GM21576 (cell line): ENCODE measurements around the gene ARHGEF26.

Experiments used
- ATAC-seq: cut with Tn5 transposase; IDR thresholded peaks from one replicate; pipeline ENCODE4 v1.9.1; 2021; ENCODE audit warnings: mild to moderate bottlenecking, moderate library complexity; ENCODE audit not compliant: unreplicated experiment

The ARHGEF26 gene

DNA sequence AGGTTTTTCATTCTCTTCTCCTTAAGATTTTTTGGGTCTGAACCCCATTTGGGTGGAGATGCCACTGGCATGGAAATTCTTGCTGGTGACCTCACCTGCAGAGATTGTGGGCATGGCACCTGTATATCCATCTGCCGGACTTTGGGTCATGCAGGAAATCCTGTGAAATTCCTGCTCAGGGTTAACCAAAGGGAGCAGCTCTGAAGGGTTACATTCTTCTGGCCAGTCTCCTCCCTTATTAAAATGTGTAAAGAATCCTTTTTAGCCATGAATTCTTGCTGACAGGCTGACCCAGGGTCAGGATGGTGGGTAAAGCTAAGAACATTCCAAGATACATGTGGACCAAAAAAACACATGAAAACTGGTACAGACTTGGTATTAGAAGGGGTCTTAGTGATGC lies 27.4 kb downstream of the ARHGEF26 start:
- no peak for ATAC-seq

DNA sequence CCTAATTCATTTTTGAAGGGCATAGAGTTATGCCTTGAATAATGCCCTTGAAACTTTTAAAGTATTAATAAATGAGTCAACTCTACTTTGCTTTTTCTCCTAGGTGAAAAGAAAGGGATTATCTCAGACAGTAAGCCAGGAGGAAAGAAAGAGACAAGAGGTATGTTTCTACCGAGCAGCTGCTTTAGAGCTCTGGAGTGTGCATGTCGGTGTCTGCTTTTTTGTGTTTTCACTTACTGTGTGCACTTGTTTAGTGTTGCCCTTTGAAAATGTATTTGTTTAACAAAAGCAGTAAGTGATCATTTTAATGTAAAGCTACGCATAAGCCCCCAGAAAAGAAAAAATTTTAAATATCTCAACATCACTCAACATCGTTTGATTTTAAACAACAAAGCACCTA lies 28.1 kb downstream of the ARHGEF26 start:
- no peak for ATAC-seq

DNA sequence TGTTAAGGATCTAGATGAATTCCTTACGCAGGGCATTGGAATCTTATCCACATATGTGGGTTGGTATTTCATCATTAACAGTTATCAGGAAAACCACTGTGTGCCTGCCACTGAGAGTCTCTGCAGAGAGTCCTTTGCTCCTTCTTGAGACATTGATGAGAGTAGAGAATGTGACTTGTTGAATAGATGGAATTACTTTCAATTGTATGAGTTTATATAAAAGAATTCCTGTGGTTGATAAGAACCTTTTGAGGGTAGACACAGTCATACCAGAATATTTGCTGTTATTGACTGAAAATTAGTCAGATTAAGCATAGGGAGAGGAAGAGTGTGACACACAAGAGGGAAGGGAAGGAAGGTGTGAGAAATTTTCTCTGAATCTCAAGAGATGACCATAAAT lies 30.8 kb downstream of the ARHGEF26 start:
- ATAC-seq, result no peak

DNA sequence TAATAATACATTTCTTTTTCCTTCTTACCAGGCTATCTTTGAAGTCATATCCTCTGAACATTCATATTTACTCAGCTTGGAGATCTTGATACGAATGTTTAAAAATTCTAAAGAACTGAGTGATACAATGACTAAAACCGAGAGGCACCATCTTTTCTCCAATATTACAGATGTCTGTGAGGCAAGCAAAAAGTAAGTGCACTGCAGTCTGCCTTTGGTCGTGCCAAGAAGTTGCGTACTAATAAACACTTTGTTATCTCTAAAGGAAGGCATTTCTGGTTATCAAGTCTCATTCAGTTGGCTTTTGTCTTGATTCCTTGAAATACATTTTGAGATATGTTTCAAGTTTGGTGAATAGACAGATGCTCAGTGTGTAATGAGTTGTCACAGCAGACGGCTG lies 31.6 kb downstream of the ARHGEF26 start:
- no peak for ATAC-seq

DNA sequence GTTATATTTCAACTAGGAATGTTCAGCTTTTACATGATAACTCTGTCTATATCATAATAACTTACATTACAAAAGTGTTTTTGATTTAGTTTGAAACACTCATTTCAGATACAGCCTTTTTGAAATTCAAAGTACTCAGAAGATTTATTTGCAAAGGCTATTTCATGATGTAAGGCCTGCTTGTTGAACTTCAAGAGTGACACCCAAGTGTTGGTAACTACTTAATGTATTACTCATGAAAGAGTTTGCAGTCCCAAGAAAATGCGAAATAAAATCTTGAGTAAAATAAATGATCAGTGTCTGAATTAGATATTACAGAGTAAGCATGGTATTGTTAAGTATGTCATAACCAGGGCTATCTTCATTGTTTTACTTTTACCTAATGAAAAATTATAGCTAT lies 35.3 kb downstream of the ARHGEF26 start:
- no peak for ATAC-seq

DNA sequence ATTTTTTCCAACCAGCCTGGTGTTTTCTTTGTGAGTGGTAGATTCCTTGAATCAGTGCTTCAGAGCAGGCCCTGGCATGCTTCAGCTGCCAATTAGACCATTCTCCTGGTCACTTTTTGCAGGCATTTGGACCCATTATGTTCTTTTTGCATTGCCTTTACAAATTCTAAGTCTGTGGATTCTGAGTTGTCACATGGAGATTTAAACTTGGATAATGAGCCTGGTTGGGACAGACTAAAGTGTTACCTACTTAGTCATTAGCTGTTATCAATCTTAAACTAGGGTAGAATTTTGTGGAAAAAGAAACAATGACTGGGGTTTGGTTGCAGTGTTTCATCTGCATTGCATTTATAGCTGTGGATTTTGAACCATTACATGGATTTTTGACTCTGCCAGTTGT lies 40.6 kb downstream of the ARHGEF26 start:
- ATAC-seq, result no peak

DNA sequence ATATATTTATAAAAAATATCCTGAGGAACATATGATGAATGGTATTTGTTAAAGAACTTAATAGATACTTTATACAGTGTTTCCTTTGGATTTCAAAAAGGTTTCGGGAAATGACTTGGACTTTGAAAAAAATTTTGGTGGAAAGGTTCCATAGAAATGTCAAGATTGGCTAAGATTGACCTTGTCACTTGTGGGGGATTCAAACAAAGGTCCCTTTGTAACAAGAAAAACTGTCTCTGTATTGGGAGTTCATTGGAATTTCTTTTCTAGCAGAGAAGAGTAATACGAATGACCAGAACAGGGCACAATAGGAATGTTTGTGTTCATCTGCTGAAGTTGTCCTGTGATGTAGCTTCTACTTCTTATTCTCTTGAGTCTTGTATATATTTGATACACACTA lies 43.2 kb downstream of the ARHGEF26 start:
- no peak for ATAC-seq

DNA sequence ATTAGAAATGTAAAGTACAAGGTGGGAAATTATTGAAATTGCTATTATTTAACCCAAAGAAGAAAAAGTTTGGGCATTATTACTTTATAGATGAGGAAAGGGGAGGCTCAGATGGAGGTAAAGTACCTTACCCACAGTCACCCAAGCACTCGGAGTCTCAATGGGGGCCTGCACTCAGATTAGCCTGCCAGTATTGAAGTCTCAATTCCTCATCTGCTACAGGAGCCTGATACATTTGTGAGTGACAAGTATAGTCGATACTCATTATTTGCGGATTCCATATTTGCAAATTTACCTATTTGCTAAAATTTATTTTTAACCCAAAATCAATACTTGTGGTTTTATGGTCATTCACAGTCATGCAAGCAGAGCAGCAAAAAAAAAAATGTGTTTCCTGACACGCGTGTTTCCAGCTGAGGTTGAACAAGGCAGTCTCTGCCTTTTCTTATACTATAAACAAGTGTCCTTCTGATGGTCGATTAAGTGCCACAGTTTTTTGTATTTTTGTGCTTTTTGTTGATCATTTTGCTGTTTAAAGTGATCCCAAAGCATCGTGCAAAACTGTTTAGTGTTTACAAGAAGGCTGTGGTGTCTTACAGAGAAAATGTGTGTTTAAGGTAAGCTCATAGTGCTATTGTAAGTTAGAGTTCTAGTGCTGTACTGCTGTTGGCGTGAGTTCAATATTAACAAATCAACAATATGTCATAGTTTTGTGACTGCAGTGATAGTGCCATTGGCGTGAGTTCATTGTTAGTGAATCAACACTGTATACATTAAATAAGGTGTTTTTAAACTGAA lies 48.0 kb downstream of the ARHGEF26 start:
- ATAC-seq, result no peak

DNA sequence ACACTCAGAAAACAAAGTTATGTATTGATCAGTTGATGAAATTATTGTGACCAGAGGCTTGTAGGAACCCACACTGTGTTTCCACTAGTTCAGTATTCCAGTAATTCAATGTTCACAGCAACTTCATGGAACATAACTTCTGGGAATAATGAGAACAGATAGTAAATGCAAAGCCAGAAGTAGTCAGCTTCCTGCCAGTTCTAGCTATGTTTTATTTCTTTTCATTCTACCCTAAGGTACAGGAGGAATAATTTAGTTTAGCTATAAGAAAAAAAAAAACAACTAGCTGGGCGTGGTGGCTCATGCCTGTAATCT lies 48.6 kb downstream of the ARHGEF26 start:
- ATAC-seq, result no peak

DNA sequence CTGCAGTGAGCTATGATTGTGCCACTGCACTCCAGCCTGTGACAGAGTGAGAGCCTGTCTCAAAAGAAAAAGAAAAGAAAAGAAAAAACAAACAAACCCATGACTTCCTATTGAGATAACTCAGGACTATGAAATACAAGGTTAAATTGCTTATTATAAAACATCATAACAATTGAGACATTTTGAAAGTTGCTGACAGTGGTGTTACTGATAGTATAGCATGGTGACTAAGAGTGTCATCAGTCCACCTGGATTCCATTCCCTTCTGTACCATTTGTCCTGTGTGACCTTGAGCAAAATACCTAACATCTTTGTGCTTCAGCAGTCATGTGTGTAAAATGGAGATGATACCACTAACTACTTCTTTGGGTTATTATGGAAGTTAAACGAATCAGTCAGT lies 49.1 kb downstream of the ARHGEF26 start:
- no peak for ATAC-seq

DNA sequence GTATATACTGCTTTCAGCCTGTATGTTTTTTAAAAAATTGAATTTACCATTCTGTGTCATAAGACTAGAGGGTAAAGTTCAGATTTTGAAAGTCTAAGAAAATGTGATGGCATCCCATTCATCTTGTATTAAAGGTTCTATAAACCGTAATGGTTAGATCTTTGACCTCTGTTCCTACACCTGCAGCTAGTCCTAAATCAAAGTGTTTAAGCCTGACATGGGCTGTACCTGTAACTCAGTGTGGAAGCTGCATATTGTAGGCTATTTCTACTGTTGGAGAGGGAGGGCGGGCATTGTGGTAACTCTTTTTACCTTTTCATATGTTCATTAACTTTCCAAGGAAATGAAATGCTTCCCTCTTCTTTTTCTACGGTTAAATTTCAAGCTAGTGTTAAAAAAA lies 53.9 kb downstream of the ARHGEF26 start:
- ATAC-seq, result no peak

DNA sequence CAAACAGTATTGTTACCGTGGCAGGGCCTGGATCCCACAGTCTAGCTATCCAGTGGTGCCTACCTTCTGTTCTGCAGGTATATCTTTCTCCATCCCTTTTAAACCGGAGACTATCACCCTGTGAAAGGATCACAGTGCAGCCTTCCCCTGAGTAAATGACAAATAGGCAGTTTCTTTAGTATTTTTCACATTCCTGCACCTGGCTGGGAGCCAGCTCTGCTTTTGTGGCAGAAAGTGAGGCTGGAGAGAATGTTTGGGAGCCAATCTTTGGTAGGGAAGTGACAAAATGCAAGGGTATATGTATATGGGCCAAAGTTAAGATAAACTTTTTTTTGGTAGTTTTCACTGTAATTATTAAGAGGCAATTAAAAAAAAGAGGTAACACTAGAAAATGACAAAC lies 54.8 kb downstream of the ARHGEF26 start:
- ATAC-seq, result no peak

DNA sequence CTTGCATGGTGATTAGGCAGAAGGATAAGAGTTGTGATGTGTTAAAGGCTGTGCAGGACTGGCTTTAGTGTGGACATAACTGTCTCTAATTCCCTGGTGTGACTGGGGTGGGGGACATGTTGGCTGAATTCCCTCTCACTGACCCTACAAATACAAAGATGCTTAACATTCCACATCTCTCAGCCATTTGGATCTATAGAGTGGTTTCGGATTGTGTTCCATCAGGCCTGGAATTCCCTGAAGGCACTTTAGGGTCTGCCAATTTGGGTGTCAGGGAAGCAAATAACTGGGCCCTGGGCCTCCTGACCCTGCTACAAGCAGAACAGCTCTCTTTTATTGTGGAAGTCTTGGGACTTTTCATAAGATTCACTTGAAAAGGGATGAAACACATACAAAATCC lies 56.2 kb downstream of the ARHGEF26 start:
- ATAC-seq, result no peak

DNA sequence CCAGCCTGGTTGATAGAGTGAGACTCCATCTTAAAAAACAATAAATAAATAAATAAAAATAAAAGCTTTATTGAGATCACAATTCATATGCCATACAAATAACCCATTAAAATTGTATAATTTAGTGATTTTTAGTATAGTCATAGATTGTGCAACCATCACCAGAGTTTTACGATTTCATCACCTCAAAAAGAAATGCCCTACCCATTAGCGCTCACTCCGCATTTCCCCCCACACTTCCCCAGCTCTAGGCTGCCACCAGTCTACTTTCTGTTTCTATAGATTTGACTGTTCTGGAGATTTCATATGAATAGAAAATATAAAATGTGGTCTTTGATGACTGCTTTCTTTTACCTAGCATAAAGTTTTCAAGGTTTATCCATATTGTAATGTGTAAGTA lies 57.0 kb downstream of the ARHGEF26 start:
- ATAC-seq, result no peak

DNA sequence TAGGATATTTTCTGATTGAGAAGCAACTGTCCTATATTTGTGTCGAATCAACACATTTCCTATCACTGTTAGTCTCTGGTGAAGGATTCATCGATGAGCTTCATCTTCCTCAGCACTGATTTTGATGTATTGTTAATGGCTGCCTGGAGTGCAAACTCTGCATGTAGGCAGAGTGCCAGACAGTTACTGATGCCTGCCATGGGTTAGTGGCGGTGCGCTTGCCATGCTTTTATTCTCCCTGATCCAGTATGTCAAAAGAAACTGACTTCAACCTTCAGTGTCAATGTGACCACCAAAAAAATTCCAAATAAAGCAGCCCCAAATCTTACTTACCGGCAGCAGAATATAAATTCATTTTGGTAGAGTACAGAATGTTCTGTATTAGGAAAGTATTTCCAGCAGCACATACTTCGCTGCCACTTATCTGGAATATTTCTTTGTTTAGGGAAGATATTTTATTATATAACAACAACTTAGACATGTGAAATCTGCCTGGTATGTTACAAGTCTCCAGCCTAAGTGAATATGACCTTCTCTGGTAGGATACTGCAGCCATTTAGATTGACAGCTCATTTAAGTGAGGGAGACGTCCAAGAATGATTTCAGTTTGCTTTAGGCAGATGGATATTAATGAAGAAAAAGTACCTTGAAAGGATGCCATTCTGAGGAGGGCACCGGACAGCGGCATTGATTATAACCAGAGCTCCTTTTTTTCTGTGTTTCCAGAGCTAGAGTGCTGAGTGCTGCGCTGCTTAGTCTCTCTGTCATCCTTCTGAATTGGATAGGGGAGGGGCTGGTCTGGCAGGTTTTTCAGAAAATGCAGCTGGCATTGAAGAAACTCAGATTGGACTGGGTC lies 59.9 kb downstream of the ARHGEF26 start:
- no peak for ATAC-seq

DNA sequence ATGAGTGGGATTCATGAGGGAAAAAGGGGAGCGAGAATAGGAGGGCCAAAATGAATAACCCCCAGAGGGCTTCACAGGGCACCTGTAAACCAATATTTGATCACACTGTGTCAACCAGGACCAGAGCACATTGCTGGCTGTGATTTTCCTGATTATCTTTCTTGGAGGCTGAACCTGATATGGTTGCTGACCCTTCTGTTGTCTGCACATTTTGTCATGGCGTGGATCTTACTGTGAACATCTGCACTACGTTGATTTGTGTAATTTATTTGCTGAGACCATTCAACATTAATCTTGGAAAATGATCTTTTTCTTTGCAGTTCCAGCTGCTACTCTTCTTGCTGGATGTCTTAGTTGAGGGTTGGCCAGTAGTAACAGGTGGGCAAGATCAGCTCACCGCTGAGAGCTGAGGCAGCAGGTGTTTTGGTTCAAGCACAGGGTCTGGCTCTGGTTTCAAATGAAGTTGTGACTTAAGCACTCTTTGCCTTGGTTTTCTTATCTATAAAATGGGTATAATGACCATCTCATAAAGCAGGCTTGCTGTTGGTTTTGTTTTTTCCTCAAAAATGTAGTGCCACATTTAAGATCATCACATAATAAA lies 61.2 kb downstream of the ARHGEF26 start:
- no peak for ATAC-seq

DNA sequence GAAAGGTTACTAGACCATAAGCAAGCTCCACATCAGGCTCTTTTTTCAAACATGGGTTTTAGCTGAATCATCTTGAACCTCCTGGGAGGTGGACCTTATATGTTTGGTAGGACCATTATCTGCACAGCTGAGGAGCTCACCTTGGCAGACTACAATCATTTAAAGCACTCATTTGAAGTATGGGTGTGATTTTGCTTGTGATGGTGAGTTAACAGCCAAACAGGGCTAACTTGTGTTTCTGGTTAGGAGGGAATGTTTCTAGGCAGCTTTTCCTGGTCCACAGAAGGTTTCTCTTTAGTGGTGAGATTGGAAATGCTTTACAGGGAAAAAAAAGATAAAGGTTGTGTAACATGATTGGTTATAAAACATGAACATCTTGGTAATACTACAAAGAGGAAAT lies 61.8 kb downstream of the ARHGEF26 start:
- no peak for ATAC-seq

DNA sequence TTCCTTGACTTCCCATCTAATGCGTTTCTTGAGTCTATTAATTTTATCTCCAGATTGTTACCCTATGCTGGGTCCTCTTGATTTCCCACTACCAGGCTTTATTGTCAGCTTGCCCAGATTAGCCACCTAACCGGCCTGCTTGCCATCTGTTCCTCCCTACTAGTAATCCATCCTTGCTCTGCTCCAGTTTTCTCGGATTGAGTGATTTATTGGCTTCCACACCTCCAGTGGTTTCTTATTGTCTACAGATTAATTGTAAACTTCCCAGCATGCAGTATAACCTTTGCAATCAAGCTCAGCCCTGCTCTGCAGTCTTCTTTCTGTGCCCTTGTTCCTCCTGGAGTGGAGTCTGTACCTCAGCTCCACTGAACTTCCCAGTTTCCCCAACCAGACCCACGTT lies 63.4 kb downstream of the ARHGEF26 start:
- ATAC-seq, result no peak

DNA sequence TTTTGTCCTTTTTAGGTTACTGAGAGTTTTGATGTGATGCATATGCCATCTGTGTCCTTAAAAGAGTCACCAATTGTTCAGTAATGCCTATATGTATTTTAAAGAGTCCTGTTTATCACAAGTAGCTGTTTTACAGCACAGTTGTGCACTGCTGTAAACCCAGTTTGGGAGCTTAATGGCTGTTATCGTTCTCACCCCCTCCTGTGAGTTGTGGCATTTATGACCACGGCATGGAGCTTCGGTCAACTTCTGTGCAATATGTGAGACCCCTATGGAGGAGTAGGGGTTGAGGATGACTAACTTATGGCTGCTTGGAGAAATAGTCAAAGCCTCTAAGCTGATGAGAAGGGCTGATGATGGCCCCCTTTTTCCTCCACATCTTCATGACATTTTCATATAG lies 67.2 kb downstream of the ARHGEF26 start:
- no peak for ATAC-seq

DNA sequence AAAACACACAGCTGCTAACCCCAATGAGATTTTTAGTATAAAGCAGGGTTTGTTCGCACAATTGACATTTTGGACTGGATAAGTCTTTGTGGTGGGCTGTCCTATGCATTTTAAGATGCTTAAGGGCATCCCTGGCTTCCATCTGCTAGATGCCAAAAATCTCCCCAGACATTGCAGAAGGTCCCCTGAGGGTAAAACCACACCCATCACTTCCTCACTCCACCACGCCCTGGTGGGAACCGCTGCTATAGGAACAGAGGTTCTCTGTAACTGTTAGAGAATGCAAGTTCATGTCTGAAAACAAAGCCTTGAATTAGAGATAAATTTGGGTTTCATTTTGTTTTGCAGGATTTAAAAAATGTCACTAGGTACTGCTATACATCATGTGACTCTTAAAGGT lies 67.7 kb downstream of the ARHGEF26 start:
- ATAC-seq, result no peak

DNA sequence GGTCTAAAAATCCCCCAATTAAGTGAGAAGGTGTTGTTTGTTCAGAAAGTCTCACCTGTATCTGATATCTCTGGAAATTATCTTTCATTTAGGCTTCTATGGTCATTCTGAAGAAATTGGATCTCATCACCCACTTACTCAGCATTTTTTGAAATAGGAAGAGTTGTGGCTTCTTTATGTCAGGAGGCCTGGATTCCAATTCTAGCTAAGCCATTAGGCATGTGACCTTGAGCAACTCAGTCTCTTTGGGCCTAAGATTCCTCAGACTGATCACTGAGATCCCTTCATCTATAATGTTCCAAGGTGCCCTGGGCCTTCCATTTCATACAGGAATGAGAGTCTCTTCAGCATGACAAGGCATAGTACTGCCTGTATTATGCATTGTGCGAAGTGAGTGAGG lies 70.3 kb downstream of the ARHGEF26 start:
- ATAC-seq, result no peak

DNA sequence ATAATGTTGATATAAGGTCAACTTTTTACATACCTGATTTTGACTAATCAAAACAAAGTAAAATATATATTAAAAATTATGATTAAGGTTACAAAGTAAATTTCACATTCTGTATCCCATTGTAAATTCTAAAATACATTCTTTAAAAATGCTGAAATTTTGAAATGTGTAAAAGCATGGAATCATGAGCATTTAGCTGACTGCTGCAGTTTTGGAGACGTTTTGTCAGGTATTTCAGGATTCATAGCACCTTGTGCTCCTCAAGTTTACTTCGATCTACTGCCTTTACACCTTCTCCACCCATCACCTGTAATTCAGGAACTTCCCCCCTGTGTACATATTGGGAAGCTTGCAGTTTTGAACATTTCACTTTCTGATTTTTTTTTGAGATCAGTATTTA lies 71.0 kb downstream of the ARHGEF26 start:
- ATAC-seq, result no peak
